Natural killer cell (primary cell): ENCODE results near the gene AGBL4. TPM values are rescaled to one million over a fixed set of nuclear protein-coding genes. Genes with fewer than 3 reads are reported as not detected.

ENCODE experiments used
- ATAC-seq, 3 donors: fragments of 150-1000 bp in 2 of 3; fragments of 200-7000 bp in 1 of 3; cut with Tn5 transposase; 1 replicate in 1 of 3; 2 replicates in 2 of 3; pipeline ENCODE4 v1.10.0; 2021; ENCODE audit warnings: mild to moderate bottlenecking in 2 of 3, moderate library complexity in 2 of 3
- DNase-seq, 2 donors: peaks; one replicate each; pipeline versions ENCODE4 v3.0.0 to v3.0.0-alpha.2; 2013 to 2021; ENCODE audit warnings: mixed read lengths in 1 of 2
- H3K27ac ChIP-seq: one replicate; pipeline ENCODE4 v1.5.1; 2013; ENCODE audit warnings: mild to moderate bottlenecking, low read length
- H3K27me3 ChIP-seq: one replicate; pipeline ENCODE4 v1.6.1; 2013; ENCODE audit warnings: low read length; ENCODE audit not compliant: control insufficient read depth, insufficient read depth
- H3K36me3 ChIP-seq: one replicate; pipeline ENCODE4 v1.6.1; 2013; ENCODE audit warnings: low read length; ENCODE audit not compliant: control insufficient read depth, insufficient read depth
- H3K4me1 ChIP-seq: one replicate; pipeline ENCODE4 v1.6.1; 2013; ENCODE audit warnings: low read length; ENCODE audit not compliant: control insufficient read depth, insufficient read depth
- H3K4me3 ChIP-seq: one replicate; pipeline ENCODE4 v1.5.1; 2013; ENCODE audit warnings: low read length
- H3K9me3 ChIP-seq: one replicate; pipeline ENCODE4 v1.6.1; 2013; ENCODE audit warnings: low read length; ENCODE audit not compliant: control insufficient read depth, insufficient read depth
- H3K27ac Mint-ChIP-seq, 2 donors: one replicate each; pipeline ENCODE4 v1.8.0; 2022; ENCODE audit warnings: mild to moderate bottlenecking in 2 of 2, mixed read lengths in 2 of 2, moderate library complexity in 1 of 2
- H3K27me3 Mint-ChIP-seq, 2 donors: one replicate each; pipeline ENCODE4 v1.8.0; 2022; ENCODE audit warnings: low read depth in 2 of 2, mixed read lengths in 2 of 2
- H3K36me3 Mint-ChIP-seq: one replicate; pipeline ENCODE4 v1.8.0; 2022; ENCODE audit warnings: mixed read lengths
- H3K4me1 Mint-ChIP-seq, 2 donors: one replicate each; pipeline ENCODE4 v1.8.0; 2022; ENCODE audit warnings: mixed read lengths in 2 of 2
- H3K4me3 Mint-ChIP-seq: one replicate; pipeline ENCODE4 v1.8.0; 2022; ENCODE audit warnings: mild to moderate bottlenecking, moderate library complexity, mixed read lengths
- H3K9me3 Mint-ChIP-seq, 2 donors: one replicate each; pipeline ENCODE4 v1.8.0; 2022; ENCODE audit warnings: mixed read lengths in 2 of 2
- CTCF ChIP-seq: fragments of 200-600 bp; IDR thresholded peaks from one replicate; pipeline ENCODE4 v1.8.0; 2022; ENCODE audit warnings: antibody characterized with exemption
- WGBS: methylation state at CpG from one replicate; pipeline ENCODE4 v1.1.7; 2013; ENCODE audit warnings: missing lambda C conversion rate; ENCODE audit not compliant: insufficient coverage; 5-methylcytosine and 5-hydroxymethylcytosine counted together
- intact Hi-C: fragments of 100-400 bp; cut with micrococcal nuclease; formaldehyde crosslinking; loops from one replicate; pipeline ENCODE4 v1.14.2; 2022
- total RNA-seq, 4 donors: library from RNA; stranded (reverse); fragments of 120-200 nt in 1 of 4; gene quantifications; one replicate each; pipeline versions ENCODE4 v1.2.3 to v1.2.4, GENCODE V29; 2013 to 2022

The AGBL4 gene
- total RNA-seq, 3 donors from 2014 or later (not counting 1 experiment from before 2014, with no cell fraction given): not detected

- peaks cover 21 to 30% of the 10 kb centered on the region in 2 donors for H3K27me3 Mint-ChIP-seq
- H3K9me3 Mint-ChIP-seq: peaks cover 0 to 2% of the 10 kb centered on the region in 2 donors
- no peak overlapping the region for H3K27ac Mint-ChIP-seq
- no peaks in the 10 kb centered on the region for H3K4me1 ChIP-seq
- ATAC-seq: no peak
- no peak overlapping the region for H3K4me3 ChIP-seq
- no peak overlapping the region for H3K4me3 Mint-ChIP-seq
- H3K27me3 ChIP-seq: peaks cover 11% of the 10 kb centered on the region
- no peak for TF ChIP-seq CTCF
- no peaks in the 10 kb centered on the region for H3K4me1 Mint-ChIP-seq
- no peaks in the 10 kb centered on the region for H3K9me3 ChIP-seq
- H3K36me3 ChIP-seq: no peaks in the 10 kb centered on the region
- no peak overlapping the region for H3K27ac ChIP-seq
- 72% methylated on average over 2 of the region's 2 CpGs for WGBS
- no peak for DNase-seq
- H3K36me3 Mint-ChIP-seq: no peaks in the 10 kb centered on the region
- intact Hi-C loops: no loop called here
Observed at GRCh38 chr1:50048791-50049190, 25.0 kb upstream of the AGBL4 start.

GRCh38 chr1:50047916-50048694, 24.4 kb upstream of the AGBL4 start:
- TF ChIP-seq CTCF: no peak
- intact Hi-C loops: no loop called here
- no peaks in the 10 kb centered on the region for H3K36me3 Mint-ChIP-seq
- peaks cover 21 to 30% of the 10 kb centered on the region in 2 donors for H3K27me3 Mint-ChIP-seq
- H3K9me3 ChIP-seq: no peaks in the 10 kb centered on the region
- ATAC-seq (no peak), DNase-seq (peak in 1 of 2 donors; percentile 3)
- 10% methylated on average over 72 of the region's 72 CpGs for WGBS
- no peak overlapping the region for H3K4me3 ChIP-seq
- H3K27ac Mint-ChIP-seq: no peak overlapping the region
- H3K36me3 ChIP-seq: no peaks in the 10 kb centered on the region
- no peak overlapping the region for H3K4me3 Mint-ChIP-seq
- H3K27ac ChIP-seq: no peak overlapping the region
- H3K27me3 ChIP-seq: peaks cover 11% of the 10 kb centered on the region
- peaks cover 0 to 2% of the 10 kb centered on the region in 2 donors for H3K9me3 Mint-ChIP-seq
- H3K4me1 Mint-ChIP-seq: no peaks in the 10 kb centered on the region
- H3K4me1 ChIP-seq: no peaks in the 10 kb centered on the region

GRCh38 chr1:50038237-50038809, 14.6 kb upstream of the AGBL4 start:
- no peak for TF ChIP-seq CTCF
- Histone ChIP-seq H3K27me3 (no peaks in the 10 kb centered on the region), H3K36me3 (no peaks in the 10 kb centered on the region), H3K9me3 (no peaks in the 10 kb centered on the region), H3K4me3 (no peak overlapping the region), H3K4me1 (no peaks in the 10 kb centered on the region), H3K27ac (no peak overlapping the region)
- no peaks in the 10 kb centered on the region for H3K36me3 Mint-ChIP-seq
- no peak for ATAC-seq
- H3K4me3 Mint-ChIP-seq: no peak overlapping the region
- no peak overlapping the region for H3K27ac Mint-ChIP-seq
- H3K27me3 Mint-ChIP-seq: peaks cover 0 to 7% of the 10 kb centered on the region in 2 donors
- no peaks in the 10 kb centered on the region for H3K4me1 Mint-ChIP-seq
- 11% methylated on average over 4 of the region's 5 CpGs for WGBS
- peaks cover 5 to 7% of the 10 kb centered on the region in 2 donors for H3K9me3 Mint-ChIP-seq
- no peak for DNase-seq
- intact Hi-C loops: no loop called here
